NCI-H1092 (cell line): ENCODE results near the gene EDNRB.
"Not testable (repeated sequence)": the region's sequence is repeated elsewhere in the genome, so short reads cannot be mapped to it uniquely, and the experiment has no call there.

Source experiments
- DNase-seq: peaks from one replicate; lab custom pipeline; 2025; lab: John Stamatoyannopoulos, UW

Gene EDNRB

GRCh38 chr13:77918391-77919245, at the start of gene EDNRB:
Gene EDNRB, minus strand, starts transcription at chr13:77918831. Its CDS starts 258 bp downstream, at chr13:77918573.
- DNase-seq: no peak

GRCh38 chr13:77966671-77967070, 48.0 kb upstream of the EDNRB start:
- DNase-seq: no peak

GRCh38 chr13:77952737-77953136, 34.1 kb upstream of the EDNRB start:
- no peak for DNase-seq

GRCh38 chr13:77952276-77952675, 33.6 kb upstream of the EDNRB start:
- no peak for DNase-seq

GRCh38 chr13:77946522-77946921, 27.9 kb upstream of the EDNRB start:
- DNase-seq: no peak

GRCh38 chr13:77935063-77935462, 16.4 kb upstream of the EDNRB start:
- DNase-seq: not testable (repeated sequence)

- no peak for DNase-seq
These were observed 11.8 kb upstream of the EDNRB start for GRCh38 chr13:77930430-77930829.

GRCh38 chr13:77928909-77929308, 10.3 kb upstream of the EDNRB start:
- DNase-seq: no peak

- DNase-seq: no peak
These were observed 7.0 kb upstream of the EDNRB start for GRCh38 chr13:77925616-77926015.

- no peak for DNase-seq
These were observed 1.3 kb upstream of the EDNRB start for GRCh38 chr13:77919921-77920294.

GRCh38 chr13:77919246-77919920, 752 bp upstream of the EDNRB start:
- peak; percentile 44 for DNase-seq

- DNase-seq: no peak
These were observed 2.1 kb downstream of the EDNRB start for GRCh38 chr13:77916488-77916887.

- DNase-seq: no peak
These were observed 2.9 kb downstream of the EDNRB start for GRCh38 chr13:77915686-77916085.

- no peak for DNase-seq
These were observed 5.6 kb downstream of the EDNRB start for GRCh38 chr13:77913003-77913402.

GRCh38 chr13:77911751-77912150, 6.9 kb downstream of the EDNRB start:
- no peak for DNase-seq

- no peak for DNase-seq
These were observed 8.8 kb downstream of the EDNRB start for GRCh38 chr13:77909827-77910226.

- DNase-seq: no peak
These were observed 10.1 kb downstream of the EDNRB start for GRCh38 chr13:77908531-77908930.

- no peak for DNase-seq
These were observed 10.8 kb downstream of the EDNRB start for GRCh38 chr13:77907666-77908341.

GRCh38 chr13:77904031-77904430, 14.6 kb downstream of the EDNRB start:
- no peak for DNase-seq

- no peak for DNase-seq
These were observed 15.2 kb downstream of the EDNRB start for GRCh38 chr13:77903435-77903834.

GRCh38 chr13:77902319-77902963, 16.2 kb downstream of the EDNRB start:
- no peak for DNase-seq

- no peak for DNase-seq
These were observed 20.5 kb downstream of the EDNRB start for GRCh38 chr13:77898097-77898496.
